Vagina (tissue), 2 donors: ENCODE measurements around the gene TMEM40. TPM values are rescaled to one million over a fixed set of nuclear protein-coding genes. Genes with fewer than 3 reads are reported as not detected.

Experiments used
- DNase-seq, 2 donors: peaks; one replicate each; pipeline ENCODE4 v3.0.0-alpha.2; 2017; ENCODE audit errors: extremely low spot score in 2 of 2
- H3K27ac ChIP-seq: fragments of 200-600 bp; sonication (generic); one replicate; pipeline ENCODE4 v1.5.1; 2019
- H3K27me3 ChIP-seq: fragments of 200-600 bp; sonication (generic); one replicate; pipeline ENCODE4 v1.5.1; 2019
- H3K36me3 ChIP-seq, 2 donors: fragments of 200-600 bp; sonication (generic); one replicate each; pipeline ENCODE4 v1.5.1; 2017 to 2019
- H3K4me1 ChIP-seq: fragments of 200-600 bp; sonication (generic); one replicate; pipeline ENCODE4 v1.5.1; 2019
- H3K4me3 ChIP-seq, 2 donors: fragments of 200-600 bp; sonication (generic); 1 replicate in 1 of 2; 2 replicates in 1 of 2; pipeline ENCODE4 v1.5.1; 2016 to 2019
- H3K9me3 ChIP-seq: fragments of 200-600 bp; sonication (generic); one replicate; pipeline ENCODE4 v1.5.1; 2019
- CTCF ChIP-seq, 3 experiments: fragments of 450-650 bp in 2 of 3; fragments of 200-600 bp in 1 of 3; sonication (generic) in 1 of 3; IDR thresholded peaks; one replicate each; pipeline ENCODE4 v1.5.1; 2017 to 2019; ENCODE audit warnings: antibody characterized with exemption in 3 of 3, mild to moderate bottlenecking in 2 of 3, moderate library complexity in 2 of 3
- POLR2A ChIP-seq, 2 donors: fragments of 450-650 bp; IDR thresholded peaks; one replicate each; pipeline ENCODE4 v1.6.1; 2017; ENCODE audit warnings: antibody characterized with exemption in 2 of 2, mild to moderate bottlenecking in 2 of 2, moderate library complexity in 2 of 2
- POLR2AphosphoS5 ChIP-seq, 2 donors: sonication (generic); formaldehyde crosslinking; IDR thresholded peaks; one replicate each; pipeline ENCODE4 v1.9.0; 2017; ENCODE audit warnings: antibody characterized with exemption in 2 of 2, mild to moderate bottlenecking in 2 of 2, low read depth in 1 of 2; ENCODE audit not compliant: insufficient read depth in 1 of 2
- intact Hi-C: fragments of 100-400 bp; cut with DNase I; formaldehyde crosslinking; loops from one replicate; pipeline ENCODE4 v1.15.1; 2023
- total RNA-seq: library from RNA; depleted of rRNA; stranded (reverse); fragments of >200 nt; gene quantifications from one replicate; pipeline ENCODE4 v1.2.3, GENCODE V29; 2016

The TMEM40 gene
- total RNA-seq, 1 donor from 2014 or later: 31.7 TPM

- H3K4me1 ChIP-seq: no peaks in the 10 kb centered on the region
These were observed 68.9 kb downstream of the TMEM40 start for GRCh38 chr3:12689997-12690711.

GRCh38 chr3:12687948-12688347, 71.1 kb downstream of the TMEM40 start:
- H3K36me3 ChIP-seq: no peaks in the 10 kb centered on the region
- intact Hi-C loops: no loop called here
- H3K9me3 ChIP-seq: no peaks in the 10 kb centered on the region
- no peaks in the 10 kb centered on the region for H3K4me1 ChIP-seq
- no peak overlapping the region for H3K4me3 ChIP-seq
- DNase-seq: no peak
- no peak overlapping the region for H3K27ac ChIP-seq
- no peak for TF ChIP-seq POLR2AphosphoS5 (IDR thresholded peaks at IDR 0.05; ENCODE audit: insufficient read depth in 1 of 2, low read depth in 1 of 2)
- no peak for TF ChIP-seq POLR2A (IDR thresholded peaks at IDR 0.05)
- TF ChIP-seq CTCF (IDR thresholded peaks at IDR 0.05): no peak
- no peaks in the 10 kb centered on the region for H3K27me3 ChIP-seq

More at GRCh38 chr3:12689997-12690711, 68.9 kb downstream of the TMEM40 start:
- H3K27me3 ChIP-seq: no peaks in the 10 kb centered on the region
- intact Hi-C loops: no loop called here
- no peak for DNase-seq
- H3K27ac ChIP-seq: no peak overlapping the region
- H3K4me3 ChIP-seq: no peak overlapping the region
- no peaks in the 10 kb centered on the region for H3K36me3 ChIP-seq
- TF ChIP-seq POLR2AphosphoS5 (IDR thresholded peaks at IDR 0.05; ENCODE audit: insufficient read depth in 1 of 2, low read depth in 1 of 2): no peak
- TF ChIP-seq POLR2A (IDR thresholded peaks at IDR 0.05): no peak
- TF ChIP-seq CTCF (IDR thresholded peaks at IDR 0.05): no peak
- no peaks in the 10 kb centered on the region for H3K9me3 ChIP-seq

GRCh38 chr3:12686096-12686495, 73.0 kb downstream of the TMEM40 start:
- no peaks in the 10 kb centered on the region for H3K4me1 ChIP-seq
- H3K4me3 ChIP-seq: no peak overlapping the region
- TF ChIP-seq POLR2A (IDR thresholded peaks at IDR 0.05) (no peak), CTCF (IDR thresholded peaks at IDR 0.05) (no peak), POLR2AphosphoS5 (IDR thresholded peaks at IDR 0.05; ENCODE audit: insufficient read depth in 1 of 2, low read depth in 1 of 2) (no peak)
- DNase-seq: no peak
- H3K36me3 ChIP-seq: no peaks in the 10 kb centered on the region
- intact Hi-C loops: no loop called here
- no peak overlapping the region for H3K27ac ChIP-seq
- no peaks in the 10 kb centered on the region for H3K27me3 ChIP-seq
- H3K9me3 ChIP-seq: no peaks in the 10 kb centered on the region

Other genes with a start within 250 kb of the TMEM40 start
- gene MKRN2OS, start 213.8 kb downstream of the TMEM40 start, total RNA-seq: not detected
- gene MKRN2, start 202.2 kb downstream of the TMEM40 start, total RNA-seq: 28.5 TPM
- gene RAF1, start 95.1 kb downstream of the TMEM40 start, total RNA-seq: 89.6 TPM
- gene CAND2, start 37.4 kb upstream of the TMEM40 start, total RNA-seq: 12.5 TPM
- 2,085 TPM for gene RPL32, start 82.3 kb upstream of the TMEM40 start, total RNA-seq